GM21390 (cell line): ENCODE results near the gene ZNF711.
"Not testable (repeated sequence)": the region's sequence is repeated elsewhere in the genome, so short reads cannot be mapped to it uniquely, and the experiment has no call there.

ENCODE experiments used
- ATAC-seq: cut with Tn5 transposase; IDR thresholded peaks from one replicate; pipeline ENCODE4 v1.9.1; 2021; ENCODE audit not compliant: unreplicated experiment

The ZNF711 gene

GRCh38 chrX:85243761-85244449 lies at the start of gene ZNF711, which contains the start of gene SATL1:
ZNF711 (plus strand) TSS chrX:85243991; CDS start chrX:85247573, 3,582 bp downstream.
SATL1 (minus strand) TSS chrX:85243779; CDS start chrX:85108968, 134,811 bp downstream.
- peak; percentile 52 for ATAC-seq

- ATAC-seq: no peak
These were observed 47.5 kb upstream of the ZNF711 start for GRCh38 chrX:85196319-85196718.

DNA sequence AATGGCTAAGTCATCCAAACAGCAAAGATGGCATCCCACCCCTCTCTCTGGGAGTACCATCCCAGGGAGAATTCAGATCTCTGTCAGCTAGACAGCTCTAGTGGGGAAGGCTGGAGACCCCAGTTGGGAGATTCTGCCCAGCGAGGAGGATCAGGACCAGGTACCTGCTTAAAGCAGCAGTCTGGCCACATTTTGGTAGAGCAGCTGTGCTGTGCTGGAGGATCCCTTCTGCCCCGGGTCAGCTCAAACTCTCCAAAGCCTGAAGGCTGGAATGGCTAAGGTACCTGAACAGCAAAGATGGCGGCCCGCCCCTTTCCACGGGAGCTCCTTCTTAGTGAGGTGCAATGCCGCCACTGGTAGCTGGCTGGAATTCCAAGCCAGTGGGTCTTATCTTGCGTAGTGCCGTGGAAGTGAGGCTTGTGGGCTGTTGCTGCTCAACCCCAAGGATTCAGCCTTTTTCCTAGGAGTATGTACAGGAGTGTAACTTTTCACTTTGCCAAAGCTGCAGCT lies 40.3 kb upstream of the ZNF711 start:
- ATAC-seq: no peak

DNA sequence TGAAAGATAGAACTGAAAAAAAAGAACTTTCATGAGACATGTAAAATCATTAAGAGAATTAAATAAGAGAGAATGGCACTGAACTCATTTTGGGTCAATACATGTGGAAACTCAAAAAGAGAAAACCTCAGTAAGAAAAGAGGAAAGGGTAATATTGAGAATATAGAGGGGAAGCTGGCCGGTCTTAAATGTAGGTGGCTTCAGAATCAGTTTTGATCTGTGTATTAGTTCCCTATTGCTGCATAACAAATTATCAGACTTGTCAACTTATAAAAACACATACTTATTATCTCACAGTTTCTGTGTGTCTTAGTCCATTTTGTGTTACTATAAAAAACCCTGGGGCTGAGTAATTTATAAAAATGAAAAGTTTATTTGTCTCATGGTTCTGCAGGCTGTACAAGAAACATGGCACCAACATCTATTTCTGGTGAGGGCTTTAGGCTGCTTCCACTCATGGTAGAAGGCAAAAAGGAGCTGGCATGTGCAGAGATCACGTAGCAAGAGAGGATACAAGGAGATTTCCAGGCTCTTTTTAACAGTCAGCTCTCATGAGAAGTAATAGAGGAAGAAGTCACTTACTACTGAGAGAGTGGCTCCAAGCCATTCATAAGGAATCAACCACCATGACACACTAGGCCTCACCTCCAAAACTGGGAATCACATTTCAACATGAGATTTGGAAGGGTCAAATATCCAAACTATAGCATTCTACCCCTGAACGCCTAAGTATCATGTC lies 29.8 kb upstream of the ZNF711 start:
- ATAC-seq: no peak

- ATAC-seq: no peak
These were observed 27.8 kb upstream of the ZNF711 start for GRCh38 chrX:85215946-85216345.

DNA sequence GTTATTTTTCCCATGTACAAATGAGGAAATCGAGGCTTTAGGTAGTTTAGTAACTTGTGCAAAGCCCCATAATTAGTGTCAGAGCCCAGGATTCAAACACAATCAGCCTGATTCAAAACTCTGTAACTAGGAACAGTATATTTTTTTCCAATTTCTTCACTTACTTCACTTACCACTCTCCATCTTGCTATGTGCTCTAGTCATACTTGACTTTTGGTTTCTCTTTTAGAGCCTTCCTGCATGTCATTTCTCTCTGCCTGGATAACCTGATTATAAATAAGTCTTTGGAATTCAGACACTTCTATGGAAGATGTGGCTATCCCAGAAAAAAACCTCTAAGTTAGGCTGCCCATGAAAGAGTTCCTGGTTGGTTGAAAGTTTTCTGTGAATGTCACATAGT lies 22.4 kb upstream of the ZNF711 start:
- no peak for ATAC-seq

DNA sequence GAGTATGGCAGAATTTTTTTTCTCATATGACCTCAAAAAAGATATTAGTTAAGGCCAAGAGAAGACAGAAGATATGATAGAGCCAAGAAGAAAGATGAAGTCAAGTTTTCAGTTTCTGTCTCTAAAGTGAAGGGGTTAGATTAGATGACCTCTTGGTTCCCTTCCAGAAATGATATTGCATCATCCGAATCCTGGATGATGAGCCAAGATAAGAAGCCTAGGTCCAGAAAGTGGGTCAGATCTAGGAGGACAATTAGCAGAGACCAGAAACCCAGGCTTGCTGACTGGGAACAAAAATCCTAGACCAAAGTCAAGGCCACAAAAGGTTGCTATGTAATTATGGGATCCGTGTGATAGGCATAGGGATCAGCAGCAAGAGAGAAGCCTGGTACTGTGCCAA lies 20.4 kb upstream of the ZNF711 start:
- no peak for ATAC-seq

DNA sequence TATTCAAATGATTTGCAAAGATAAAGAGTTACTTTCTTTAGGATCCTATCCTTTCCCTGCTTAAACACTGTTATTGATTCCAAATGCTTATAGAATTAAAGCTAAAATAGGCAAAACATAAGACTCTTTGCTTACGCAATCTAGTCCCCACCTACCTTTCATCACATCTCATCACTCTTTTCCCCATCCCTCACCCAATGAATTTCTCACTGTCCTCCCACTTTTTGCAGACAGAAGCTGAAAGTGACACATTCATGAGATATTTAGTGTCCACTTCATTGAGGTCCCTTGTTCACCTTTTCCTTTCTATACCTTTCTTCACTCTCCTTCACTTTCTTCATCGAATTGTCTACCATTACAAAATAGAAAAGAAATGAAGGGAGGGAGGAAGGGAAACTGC lies 636 bp upstream of the ZNF711 start:
- ATAC-seq: no peak

GRCh38 chrX:85244450-85245211 lies 840 bp downstream of the ZNF711 start:
- peak; percentile 39 for ATAC-seq

DNA sequence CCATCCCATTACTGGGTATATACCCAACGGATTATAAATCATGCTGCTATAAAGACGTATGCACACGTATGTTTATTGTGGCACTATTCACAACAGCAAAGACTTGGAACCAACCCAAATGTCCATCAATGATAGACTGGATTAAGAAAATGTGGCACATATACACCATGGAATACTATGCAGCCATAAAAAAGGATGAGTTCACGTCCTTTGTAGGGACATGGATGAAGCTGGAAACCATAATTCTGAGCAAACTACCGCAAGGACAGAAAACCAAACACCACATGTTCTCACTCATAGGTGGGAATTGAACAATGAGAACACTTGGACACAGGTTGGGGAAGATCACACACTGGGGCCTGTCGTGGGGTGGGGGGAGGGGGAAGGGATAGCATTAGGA lies 41.5 kb downstream of the ZNF711 start:
- ATAC-seq: not testable (repeated sequence)

GRCh38 chrX:85288992-85289723 lies 45.4 kb downstream of the ZNF711 start:
- ATAC-seq: no peak

- ATAC-seq: no peak
These were observed 59.8 kb downstream of the ZNF711 start for GRCh38 chrX:85303544-85303943.

DNA sequence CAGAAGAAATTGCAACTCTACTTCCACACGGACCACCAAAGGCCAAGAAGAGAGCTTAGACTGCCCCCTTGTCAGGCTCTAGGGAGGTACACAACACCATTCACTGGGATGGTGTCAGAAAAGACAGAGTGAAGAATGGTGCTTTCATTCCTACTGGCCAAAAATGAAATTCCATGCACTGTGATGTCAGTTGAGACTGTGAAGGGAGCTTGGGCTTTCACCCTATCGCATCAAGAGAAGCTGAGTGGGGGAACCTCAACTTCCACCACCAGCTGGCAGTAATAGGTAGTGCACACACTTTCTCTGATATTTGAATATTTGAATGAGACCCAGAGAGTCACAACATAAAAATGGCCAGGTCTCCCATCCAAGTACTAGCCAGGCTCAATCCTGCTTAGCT lies 65.9 kb downstream of the ZNF711 start:
- no peak for ATAC-seq

DNA sequence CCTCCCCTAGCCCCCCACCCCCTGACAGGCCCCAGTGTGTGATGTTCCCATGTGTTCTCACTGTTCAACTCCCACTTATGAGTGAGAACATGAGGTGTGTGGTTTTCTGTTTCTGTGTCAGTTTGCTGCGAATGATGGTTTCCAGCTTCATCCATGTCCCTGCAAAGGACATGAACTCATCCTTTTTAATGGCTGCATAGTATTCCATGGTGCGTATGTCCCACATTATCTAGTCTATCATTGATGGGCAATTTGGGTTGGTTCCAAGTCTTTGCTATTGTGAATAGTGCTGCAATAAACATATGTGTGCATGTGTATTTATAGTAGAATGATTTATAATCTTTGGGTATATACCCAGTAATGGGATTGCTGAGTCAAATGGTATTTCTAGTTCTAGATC lies 67.6 kb downstream of the ZNF711 start:
- ATAC-seq: not testable (repeated sequence)
